ENCODE data around the gene BDH2. TPM values are rescaled to one million over a fixed set of nuclear protein-coding genes. Genes with fewer than 3 reads are reported as not detected.

The BDH2 gene
- total RNA-seq, 1 donor from 2014 or later, result 56.6 TPM

DNA sequence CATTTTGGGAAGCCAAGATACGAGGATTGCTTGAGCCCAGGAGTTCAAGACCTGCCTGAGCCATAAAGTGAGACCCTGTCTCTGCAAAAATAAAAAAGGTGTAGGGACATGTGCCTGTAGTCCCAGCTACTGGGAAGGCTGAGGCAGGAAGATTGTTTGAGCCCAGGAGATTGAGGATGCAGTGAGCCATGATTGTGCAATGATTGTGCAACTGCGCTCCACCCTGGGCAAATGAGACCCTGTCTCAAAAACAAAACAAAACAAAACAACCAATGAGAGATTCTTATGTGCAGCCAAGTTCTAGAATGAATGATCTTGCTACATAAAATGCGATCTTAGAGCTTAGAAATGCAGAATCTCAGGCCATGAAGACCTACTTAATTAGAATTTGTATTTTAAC, 45.6 kb downstream of the BDH2 start:
- H3K36me3 ChIP-seq, result no peaks in the 10 kb centered on the region
- no peaks in the 10 kb centered on the region for H3K9me3 ChIP-seq
- no peaks in the 10 kb centered on the region for H3K4me1 ChIP-seq
- DNase-seq (no peak), ATAC-seq (no peak)
- no peak overlapping the region for H3K27ac ChIP-seq
- H3K4me3 ChIP-seq, result no peak overlapping the region
- H3K27me3 ChIP-seq, result no peaks in the 10 kb centered on the region
- intact Hi-C loops (cut with DNase I), result no loop called here
- TF ChIP-seq, protein P1, sequence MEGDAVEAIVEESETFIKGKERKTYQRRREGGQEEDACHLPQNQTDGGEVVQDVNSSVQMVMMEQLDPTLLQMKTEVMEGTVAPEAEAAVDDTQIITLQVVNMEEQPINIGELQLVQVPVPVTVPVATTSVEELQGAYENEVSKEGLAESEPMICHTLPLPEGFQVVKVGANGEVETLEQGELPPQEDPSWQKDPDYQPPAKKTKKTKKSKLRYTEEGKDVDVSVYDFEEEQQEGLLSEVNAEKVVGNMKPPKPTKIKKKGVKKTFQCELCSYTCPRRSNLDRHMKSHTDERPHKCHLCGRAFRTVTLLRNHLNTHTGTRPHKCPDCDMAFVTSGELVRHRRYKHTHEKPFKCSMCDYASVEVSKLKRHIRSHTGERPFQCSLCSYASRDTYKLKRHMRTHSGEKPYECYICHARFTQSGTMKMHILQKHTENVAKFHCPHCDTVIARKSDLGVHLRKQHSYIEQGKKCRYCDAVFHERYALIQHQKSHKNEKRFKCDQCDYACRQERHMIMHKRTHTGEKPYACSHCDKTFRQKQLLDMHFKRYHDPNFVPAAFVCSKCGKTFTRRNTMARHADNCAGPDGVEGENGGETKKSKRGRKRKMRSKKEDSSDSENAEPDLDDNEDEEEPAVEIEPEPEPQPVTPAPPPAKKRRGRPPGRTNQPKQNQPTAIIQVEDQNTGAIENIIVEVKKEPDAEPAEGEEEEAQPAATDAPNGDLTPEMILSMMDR (IDR thresholded peaks at IDR 0.05), result no peak

DNA sequence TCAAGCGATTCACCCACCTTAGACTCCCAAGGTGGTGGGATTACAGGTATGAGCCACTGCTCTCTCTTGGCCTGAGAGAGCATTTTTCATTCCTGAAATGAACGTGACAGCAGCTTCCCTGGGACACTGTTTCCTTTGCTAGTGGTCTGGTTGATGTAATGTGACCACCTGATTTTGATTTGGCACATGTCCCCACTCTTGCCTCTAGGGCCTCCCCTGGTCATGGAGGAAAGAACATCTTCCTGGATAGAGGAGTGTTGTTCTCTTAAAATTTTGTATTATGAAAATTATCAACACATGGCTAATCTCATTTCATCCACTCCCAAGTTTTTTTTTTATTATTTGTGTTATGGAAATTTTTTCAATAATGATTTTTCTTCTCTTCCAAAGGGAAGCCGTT, 46.9 kb downstream of the BDH2 start:
- H3K27me3 ChIP-seq, result no peaks in the 10 kb centered on the region
- no peaks in the 10 kb centered on the region for H3K4me1 ChIP-seq
- H3K36me3 ChIP-seq, result no peaks in the 10 kb centered on the region
- H3K9me3 ChIP-seq, result no peaks in the 10 kb centered on the region
- H3K4me3 ChIP-seq, result no peak overlapping the region
- TF ChIP-seq, protein P1 (IDR thresholded peaks at IDR 0.05), result no peak
- ATAC-seq (no peak), DNase-seq (no peak)
- no peak overlapping the region for H3K27ac ChIP-seq
- intact Hi-C loops (cut with DNase I), result no loop called here

DNA sequence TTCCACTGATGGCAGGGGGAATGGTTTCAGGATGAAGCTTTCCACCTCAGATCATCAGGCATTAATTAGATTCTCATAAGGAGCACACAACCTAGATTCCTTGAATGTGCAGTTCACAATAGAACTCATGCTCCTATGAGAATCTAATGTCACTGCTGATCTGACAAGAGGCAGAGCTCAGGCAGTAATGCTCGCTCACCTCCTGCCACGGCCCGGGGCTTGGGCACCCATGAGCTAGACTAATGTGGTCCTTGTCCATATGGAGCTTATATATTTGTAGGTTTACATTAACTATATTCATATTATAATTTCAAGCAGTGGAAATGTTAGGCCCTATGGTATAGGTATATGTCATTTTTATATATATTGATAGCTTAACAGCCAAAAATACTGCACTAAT, 47.5 kb downstream of the BDH2 start:
- H3K36me3 ChIP-seq, result no peaks in the 10 kb centered on the region
- intact Hi-C loops (cut with DNase I), result no loop called here
- DNase-seq (no peak), ATAC-seq (no peak)
- no peak overlapping the region for H3K4me3 ChIP-seq
- no peak overlapping the region for H3K27ac ChIP-seq
- no peaks in the 10 kb centered on the region for H3K27me3 ChIP-seq
- H3K9me3 ChIP-seq, result no peaks in the 10 kb centered on the region
- H3K4me1 ChIP-seq, result no peaks in the 10 kb centered on the region
- TF ChIP-seq, protein P1 (IDR thresholded peaks at IDR 0.05), result no peak

DNA sequence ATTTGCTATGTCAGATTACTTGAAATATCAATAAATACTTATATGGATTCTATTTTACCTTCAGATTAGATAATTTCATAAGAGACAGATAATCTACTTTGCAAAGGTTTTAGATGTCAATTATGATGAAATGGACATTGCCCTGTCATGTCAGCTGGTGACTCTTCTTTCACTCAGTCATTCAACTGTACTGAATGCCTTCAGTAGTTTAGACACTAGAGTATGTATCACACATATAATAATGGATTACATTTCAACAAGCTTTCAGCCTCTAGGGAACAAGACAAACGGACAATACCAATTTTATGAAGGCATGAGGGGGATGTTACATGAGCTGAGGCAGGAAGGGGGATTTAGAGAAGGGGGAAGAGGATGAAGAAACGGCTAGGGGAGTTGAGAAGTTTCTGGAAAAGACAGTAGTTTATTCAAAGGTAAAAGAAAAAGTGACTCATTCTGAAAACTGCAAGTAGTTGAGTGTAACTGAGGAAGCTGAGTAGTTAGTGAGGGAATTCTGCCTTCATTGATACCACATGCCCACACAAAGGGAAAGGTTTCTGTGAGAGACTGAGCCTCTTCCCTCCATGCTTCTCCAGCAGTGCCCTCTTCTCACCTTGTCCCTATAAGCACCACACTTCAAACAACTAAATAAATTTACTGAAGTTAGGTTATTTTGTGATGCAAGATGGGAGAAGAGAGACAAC, 48.7 kb downstream of the BDH2 start:
- H3K9me3 ChIP-seq, result no peaks in the 10 kb centered on the region
- intact Hi-C loops (cut with DNase I), result no loop called here
- no peaks in the 10 kb centered on the region for H3K36me3 ChIP-seq
- no peaks in the 10 kb centered on the region for H3K27me3 ChIP-seq
- H3K4me1 ChIP-seq, result no peaks in the 10 kb centered on the region
- DNase-seq (no peak), ATAC-seq (no peak)
- TF ChIP-seq, protein P1 (IDR thresholded peaks at IDR 0.05), result no peak
- H3K4me3 ChIP-seq, result no peak overlapping the region
- no peak overlapping the region for H3K27ac ChIP-seq

DNA sequence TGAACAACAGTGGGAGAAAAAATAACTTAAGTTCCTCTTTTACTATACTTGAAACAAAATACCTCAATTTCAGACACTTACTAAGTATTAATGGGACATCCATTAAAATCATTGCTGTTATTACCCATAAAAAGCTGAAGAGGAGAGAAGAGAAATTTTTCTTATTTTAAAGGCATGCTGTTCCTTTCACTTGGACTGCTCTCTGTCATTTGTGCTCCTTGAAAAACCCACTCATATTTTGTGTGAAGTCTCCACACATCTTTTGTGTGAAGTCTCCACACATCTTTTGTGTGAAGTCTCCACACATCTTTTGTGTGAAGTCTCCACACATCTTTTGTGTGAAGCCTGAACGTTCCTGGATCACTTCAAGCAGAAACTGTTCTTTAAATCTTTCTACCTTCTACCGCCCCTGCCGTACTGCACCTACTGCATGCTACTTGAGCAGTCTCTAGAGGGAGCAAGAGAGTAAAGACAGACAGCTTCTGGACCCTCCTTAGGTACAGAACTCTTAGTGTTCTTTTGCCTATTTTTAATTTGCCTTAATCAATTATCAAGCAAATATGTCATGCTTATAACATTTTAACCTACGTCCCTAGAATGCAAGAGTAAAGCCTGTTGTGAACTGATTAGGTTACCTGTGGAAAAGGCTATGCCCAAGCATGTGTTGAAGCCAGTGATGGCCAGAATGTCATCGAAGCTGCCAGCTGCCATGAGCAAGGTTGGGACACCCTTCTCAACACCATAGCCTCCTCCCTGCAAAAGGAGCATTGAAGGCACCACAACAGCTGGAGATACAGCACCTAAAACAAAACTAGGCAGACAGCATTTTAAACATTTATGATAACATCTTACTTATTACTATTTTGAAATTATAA, 53.0 kb downstream of the BDH2 start:
- Histone ChIP-seq H3K4me3 (no peak overlapping the region), H3K4me1 (no peaks in the 10 kb centered on the region), H3K36me3 (no peaks in the 10 kb centered on the region), H3K27ac (no peak overlapping the region), H3K27me3 (no peaks in the 10 kb centered on the region), H3K9me3 (no peaks in the 10 kb centered on the region)
- intact Hi-C loops (cut with DNase I), result no loop called here
- DNase-seq, result no peak
- peak; percentile 92 for ATAC-seq
- TF ChIP-seq, protein P1 (IDR thresholded peaks at IDR 0.05), result peak; percentile 70

Data from upper lobe of right lung (tissue), 1 donor.